K562 (cell line): ENCODE results near the gene G6PC2. TPM values are rescaled to one million over a fixed set of nuclear protein-coding genes. Genes with fewer than 3 reads are reported as not detected.

ENCODE experiments used
- ATAC-seq: fragments of 200-7000 bp; cut with Tn5 transposase; 3 replicates; pipeline ENCODE4 v1.9.1; 2020; ENCODE audit warnings: moderate library complexity
- BruUV-seq: library from RNA; stranded (reverse); fragments of 400-500 nt; replicated peaks from 2 replicates; lab custom pipeline; 2021; lab: Mats Ljungman, UMichigan
- CTCF ChIA-PET: fragments of 300-600 bp; formaldehyde crosslinking; extraction: SDS; loops from one replicate; lab custom pipeline; 2021; ENCODE audit warnings: low intra/inter-chr PET ratio; lab: Yijun Ruan, JAX
- POLR2A ChIA-PET: fragments of 300-600, 350-650 bp; sonication (Branson Sonifier 250); formaldehyde crosslinking; extraction: SDS; loops from one replicate; lab custom pipeline; 2021; ENCODE audit warnings: antibody characterized with exemption, inconsistent platforms; lab: Yijun Ruan, JAX
- DNase-seq, 4 experiments: peaks; one replicate each; pipeline versions ENCODE4 v3.0.0 to v3.0.0-alpha.2; 2011 to 2018; ENCODE audit warnings: low spot score in 3 of 4, mixed read lengths in 3 of 4; ENCODE audit errors: extremely low read depth in 1 of 4
- FAIRE-seq: peaks from 2 replicates; lab custom pipeline; 2011; peaks lifted over from hg19 to GRCh38; lab: Jason Lieb, UNC
- H2AFZ ChIP-seq: 2 replicates; pipeline ENCODE4 v1.6.0; 2011; ENCODE audit warnings: low read depth, low read length, control low read depth, inconsistent platforms
- H3K27ac ChIP-seq: fragments of 200-600 bp; 3 replicates; pipeline ENCODE4 v1.8.0; 2011; ENCODE audit warnings: low read depth, mild to moderate bottlenecking, control low read depth, inconsistent platforms, low read length, moderate library complexity, mixed read lengths; ENCODE audit errors: extremely low read depth
- H3K27me3 ChIP-seq, 2 experiments: fragments of 300-600 bp in 1 of 2; 2 replicates in 1 of 2; 3 replicates in 1 of 2; pipeline versions ENCODE4 v1.6.0 to v1.8.0; 2011; ENCODE audit warnings: inconsistent platforms in 2 of 2, low read length in 2 of 2, mild to moderate bottlenecking in 1 of 2, mixed read lengths in 1 of 2, moderate library complexity in 1 of 2; ENCODE audit not compliant: control insufficient read depth in 2 of 2, insufficient read depth in 2 of 2
- H3K36me3 ChIP-seq: fragments of 300-600 bp; 3 replicates; pipeline ENCODE4 v1.8.0; 2011; ENCODE audit warnings: mild to moderate bottlenecking, low read length, inconsistent platforms; ENCODE audit not compliant: control insufficient read depth, insufficient read depth
- H3K4me1 ChIP-seq, 2 experiments: fragments of 200-600 bp in 1 of 2; replicated peaks in 1 of 2; 2 replicates in 1 of 2; 3 replicates in 1 of 2; pipeline versions ENCODE4 v1.5.1 to v1.8.0; 2011; ENCODE audit warnings: inconsistent platforms in 2 of 2, low read length in 2 of 2, mild to moderate bottlenecking in 1 of 2, mixed read lengths in 1 of 2, moderate library complexity in 1 of 2; ENCODE audit not compliant: control insufficient read depth in 2 of 2, insufficient read depth in 2 of 2
- H3K4me2 ChIP-seq: 2 replicates; pipeline ENCODE4 v1.6.1; 2011; ENCODE audit warnings: low read length, control low read depth, inconsistent platforms, mixed read lengths; ENCODE audit not compliant: insufficient read depth
- H3K4me3 ChIP-seq: fragments of 200-600 bp; sonication (generic), shearing (Covaris generic); 2 replicates; pipeline ENCODE4 v1.5.1; 2016; ENCODE audit warnings: control low read depth, inconsistent platforms
- H3K79me2 ChIP-seq: fragments of 200-600 bp; 3 replicates; pipeline ENCODE4 v1.8.0; 2011; ENCODE audit warnings: low read length, inconsistent platforms; ENCODE audit not compliant: control insufficient read depth, insufficient read depth
- H3K9ac ChIP-seq, 2 experiments: 2 replicates each; pipeline versions ENCODE4 v1.6.0 to v1.6.1; 2011; ENCODE audit warnings: low read depth in 2 of 2, low read length in 2 of 2, control low read depth in 1 of 2, inconsistent platforms in 1 of 2, mild to moderate bottlenecking in 1 of 2, mixed read lengths in 1 of 2; ENCODE audit not compliant: insufficient read depth in 1 of 2
- H3K9me1 ChIP-seq: one replicate; pipeline ENCODE4 v1.6.0; 2011; ENCODE audit warnings: inconsistent platforms, mild to moderate bottlenecking, low read length, moderate library complexity; ENCODE audit not compliant: control insufficient read depth, insufficient read depth
- H3K9me3 ChIP-seq: replicated peaks from 2 replicates; pipeline ENCODE4 v1.5.1; 2011; ENCODE audit warnings: low read depth, low read length, inconsistent platforms; ENCODE audit not compliant: control insufficient read depth, insufficient read depth
- H4K20me1 ChIP-seq: replicated peaks from 2 replicates; pipeline ENCODE4 v1.6.1; 2011; ENCODE audit warnings: low read length, inconsistent platforms, mixed read lengths; ENCODE audit not compliant: control insufficient read depth, insufficient read depth
- ADNP ChIP-seq: fragments of 200-800 bp; sonication (Bioruptor generic); IDR thresholded peaks from 2 replicates; pipeline ENCODE4 v1.6.1; 2016; ENCODE audit warnings: missing genetic modification characterization, missing compliant biosample characterization
- FOSL1 ChIP-seq: fragments of 200-800 bp; sonication (Bioruptor generic); conservative IDR thresholded peaks from 2 replicates; pipeline ENCODE4 v1.6.1; 2016; ENCODE audit warnings: missing genetic modification characterization, missing compliant biosample characterization
- NFIC ChIP-seq: fragments of 450-650 bp; IDR thresholded peaks from 2 replicates; pipeline ENCODE4 v1.6.1; 2017; ENCODE audit warnings: mild to moderate bottlenecking, inconsistent platforms
- TAL1 ChIP-seq: fragments of 450-650 bp; IDR thresholded peaks from 2 replicates; pipeline ENCODE4 v1.6.1; 2016; ENCODE audit warnings: mild to moderate bottlenecking
- ZNF766 ChIP-seq: fragments of 200-800 bp; sonication (Bioruptor generic); conservative IDR thresholded peaks from 2 replicates; pipeline ENCODE4 v1.6.1; 2016; ENCODE audit warnings: missing genetic modification characterization, missing compliant biosample characterization
- in situ Hi-C: fragments of 300-500 bp; cut with MboI; formaldehyde crosslinking; loops from 4 replicates; pipeline ENCODE4 v1.15.0; 2018; ENCODE audit warnings: inconsistent platforms, mixed read lengths
- intact Hi-C: fragments of 100-400 bp; cut with micrococcal nuclease; formaldehyde crosslinking; loops from 2 replicates; pipeline ENCODE4 v1.14.2; 2022
- polyA plus RNA-seq, 8 experiments: library from polyadenylated mRNA; depleted of rRNA in 4 of 8; stranded (reverse) in 5 of 8; unstranded in 3 of 8; fragments of >200 nt; fragmentation: Nextera tagmentation in 2 of 8; fragmentation: Illumina TruSeq in 1 of 8; extraction: Ambion mirVana in 2 of 8; extraction: Trizol in 1 of 8; gene quantifications; 2 replicates each; pipeline versions ENCODE4 v1.2.1 to v1.2.3, GENCODE V29; 2011 to 2014; ENCODE audit warnings: inconsistent platforms in 1 of 8, missing spikeins in 1 of 8
- total RNA-seq, 7 experiments: library from RNA; depleted of rRNA in 6 of 7; stranded (reverse); fragments of >200 nt in 6 of 7; fragmentation: Illumina TruSeq in 2 of 7; extraction: Trizol in 2 of 7; gene quantifications; 2 replicates each; pipeline versions ENCODE4 v1.2.1 to v1.2.3, GENCODE V29; 2011 to 2021; ENCODE audit warnings: low replicate concordance in 1 of 7

G6PC2 gene
- total and polyA plus RNA-seq, 9 of the 15 experiments (the other 6 are each of a cell fraction or from before 2014, with no cell fraction given): 0.03 to 0.15 TPM; not detected in 7

DNA sequence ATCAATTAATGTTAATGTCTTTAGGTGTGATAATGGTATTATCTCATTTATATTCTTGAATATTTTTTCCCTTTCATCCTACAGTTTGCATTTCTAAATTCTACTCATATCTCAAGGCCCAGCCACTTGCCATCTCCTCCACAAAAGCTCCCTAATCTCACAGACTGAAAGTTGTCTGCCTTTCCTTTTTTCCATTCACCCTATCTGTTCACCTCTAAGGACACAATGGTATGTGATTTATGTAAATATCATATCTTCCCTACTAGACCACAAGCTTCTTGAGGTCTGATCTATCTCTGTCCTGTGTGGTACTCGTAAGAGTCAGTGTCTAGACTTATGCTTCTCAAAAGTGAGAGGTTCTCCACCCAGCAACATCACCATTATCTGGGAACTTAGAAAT lies 7.0 kb upstream of the G6PC2 start (continued):
- TF ChIP-seq TAL1: peak; percentile 28; the same call in 1 of the 2 replicates

DNA sequence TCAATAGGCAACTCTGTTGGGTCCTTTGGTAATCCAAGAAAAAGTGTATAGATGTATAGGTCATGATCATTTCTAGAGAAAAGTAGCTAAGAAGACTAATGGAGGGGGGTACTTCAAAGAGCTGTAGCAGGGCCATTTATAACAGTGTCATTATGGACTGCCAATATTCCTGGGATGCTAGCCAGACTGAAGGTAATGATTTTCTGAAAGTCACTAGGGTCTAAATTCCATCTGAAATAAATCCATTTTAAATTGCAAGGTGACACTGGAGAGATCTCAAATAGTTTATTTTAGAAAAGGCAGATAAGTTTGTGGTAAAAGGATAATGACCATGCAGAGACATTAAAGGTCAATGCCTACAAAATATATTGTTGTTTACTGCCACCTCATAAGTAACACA lies 6.4 kb upstream of the G6PC2 start:
- CTCF ChIA-PET: no interaction called here
- H3K9me1 ChIP-seq: no peaks in the 10 kb centered on the region
- TF ChIP-seq ADNP (tag) (0 out of 2 replicates have a peak, but pooled peaks have one; percentile 29), ZNF766 (CRISPR knock-in tag) (no peak)
- TF ChIP-seq, all 486 proteins: peak for 1
- DNase-seq: no peak
- Histone ChIP-seq H3K27me3 (no peaks in the 10 kb centered on the region), H3K9me3 (no peaks in the 10 kb centered on the region), H3K27ac (no peak overlapping the region), H3K4me2 (no peak overlapping the region), H3K9ac (no peak overlapping the region), H3K36me3 (no peaks in the 10 kb centered on the region), H4K20me1 (no peaks in the 10 kb centered on the region), H2AFZ (no peak overlapping the region), H3K4me1 (peaks cover 0 to 9% of the 10 kb centered on the region in 2 experiments; a peak in 2 of 5 replicates), H3K4me3 (no peak overlapping the region), H3K79me2 (peaks cover 6% of the 10 kb centered on the region)
- BruUV-seq: no TSS peak
- in situ Hi-C loops (no loop called here), intact Hi-C loops (no loop called here)
- FAIRE-seq: no peak
- POLR2A ChIA-PET: interaction anchor here (0.7 to 1.0 kb wide), 2 partner anchors 11 to 13 kb away, joined by 4 read pairs; no protein-coding TSS in a partner anchor
- ATAC-seq: no peak

DNA sequence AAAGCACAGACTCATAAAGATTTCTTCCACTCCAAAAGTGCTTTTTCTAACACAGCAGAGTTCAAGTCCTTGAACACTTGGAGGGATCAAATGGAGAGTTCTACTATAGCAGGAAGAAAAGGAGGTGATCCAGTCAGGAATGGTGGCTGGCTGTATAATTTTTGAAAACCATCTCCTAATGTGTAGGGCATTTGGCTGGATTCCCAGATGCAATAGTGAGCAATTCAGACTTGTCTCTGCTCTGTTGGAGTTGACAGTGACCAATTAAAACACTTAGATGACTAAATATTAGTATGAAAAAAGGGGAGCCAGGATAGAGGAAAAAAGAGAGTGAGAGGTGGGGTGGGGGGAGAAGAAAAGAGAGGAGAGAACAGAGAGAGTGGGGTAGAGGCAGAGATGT lies 5.3 kb upstream of the G6PC2 start:
- no peak for DNase-seq
- Histone ChIP-seq H3K4me3 (no peak overlapping the region), H3K9me1 (no peaks in the 10 kb centered on the region), H3K4me2 (no peak overlapping the region), H3K9me3 (no peaks in the 10 kb centered on the region), H2AFZ (no peak overlapping the region), H3K4me1 (peaks cover 0 to 7% of the 10 kb centered on the region in 2 experiments; a peak in 2 of 5 replicates), H3K79me2 (no peaks in the 10 kb centered on the region), H4K20me1 (no peaks in the 10 kb centered on the region), H3K27me3 (no peaks in the 10 kb centered on the region), H3K27ac (no peak overlapping the region), H3K36me3 (no peaks in the 10 kb centered on the region), H3K9ac (no peak overlapping the region)
- TF ChIP-seq NFIC (0 out of 2 replicates have a peak, but pooled peaks have one; percentile 8), FOSL1 (tag) (no peak)
- FAIRE-seq: no peak
- no peak for ATAC-seq
- POLR2A ChIA-PET: no interaction called here
- CTCF ChIA-PET: no interaction called here
- in situ Hi-C loops: no loop called here
- intact Hi-C loops: no loop called here
- no TSS peak for BruUV-seq
